Sigmoid colon (tissue), 4 donors: Measurements from ENCODE around the gene GRIP1.

Source experiments
- EP300 ChIP-seq, 4 donors: sonication (generic); formaldehyde crosslinking; IDR thresholded peaks; one replicate each; pipeline ENCODE4 v1.6.1; 2017; ENCODE audit warnings: antibody characterized with exemption in 4 of 4
- POLR2A ChIP-seq, 2 donors: fragments of 450-650 bp; IDR thresholded peaks; one replicate each; pipeline ENCODE4 v1.6.1; 2016; ENCODE audit warnings: antibody characterized with exemption in 2 of 2, mild to moderate bottlenecking in 2 of 2, moderate library complexity in 2 of 2
- POLR2AphosphoS5 ChIP-seq, 4 donors: sonication (generic); formaldehyde crosslinking; IDR thresholded peaks; one replicate each; pipeline ENCODE4 v1.6.1; 2017; ENCODE audit warnings: antibody characterized with exemption in 4 of 4
- TF ChIP-seq, protein P1 (sequence below), 4 experiments: fragments of 450-650 bp in 3 of 4; fragments of 200-600 bp in 1 of 4; IDR thresholded peaks; one replicate each; pipeline ENCODE4 v1.5.1; 2016 to 2019; ENCODE audit warnings: antibody characterized with exemption in 4 of 4, mild to moderate bottlenecking in 3 of 4, moderate library complexity in 2 of 4

DNA sequence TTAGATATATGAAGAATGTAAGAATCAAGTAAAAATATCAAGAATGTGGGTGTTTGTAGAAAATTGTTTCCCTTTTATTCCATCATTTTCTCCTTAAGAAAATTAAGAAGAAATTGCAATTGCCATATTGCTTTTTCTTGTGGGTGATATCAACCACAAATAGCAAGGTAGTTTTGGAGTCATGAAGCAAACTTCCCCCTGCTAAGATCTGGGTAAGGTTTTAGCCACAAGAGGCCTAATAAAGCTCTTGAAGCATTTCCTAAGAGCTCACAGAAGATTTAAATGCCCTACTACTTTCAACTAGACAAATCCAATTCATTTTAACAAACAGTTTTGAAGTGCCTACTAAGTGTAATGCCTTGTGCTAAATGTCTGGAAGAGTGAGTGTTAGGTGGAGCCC lies 2.6 kb downstream of the GRIP1 start:
- TF ChIP-seq, protein P1, sequence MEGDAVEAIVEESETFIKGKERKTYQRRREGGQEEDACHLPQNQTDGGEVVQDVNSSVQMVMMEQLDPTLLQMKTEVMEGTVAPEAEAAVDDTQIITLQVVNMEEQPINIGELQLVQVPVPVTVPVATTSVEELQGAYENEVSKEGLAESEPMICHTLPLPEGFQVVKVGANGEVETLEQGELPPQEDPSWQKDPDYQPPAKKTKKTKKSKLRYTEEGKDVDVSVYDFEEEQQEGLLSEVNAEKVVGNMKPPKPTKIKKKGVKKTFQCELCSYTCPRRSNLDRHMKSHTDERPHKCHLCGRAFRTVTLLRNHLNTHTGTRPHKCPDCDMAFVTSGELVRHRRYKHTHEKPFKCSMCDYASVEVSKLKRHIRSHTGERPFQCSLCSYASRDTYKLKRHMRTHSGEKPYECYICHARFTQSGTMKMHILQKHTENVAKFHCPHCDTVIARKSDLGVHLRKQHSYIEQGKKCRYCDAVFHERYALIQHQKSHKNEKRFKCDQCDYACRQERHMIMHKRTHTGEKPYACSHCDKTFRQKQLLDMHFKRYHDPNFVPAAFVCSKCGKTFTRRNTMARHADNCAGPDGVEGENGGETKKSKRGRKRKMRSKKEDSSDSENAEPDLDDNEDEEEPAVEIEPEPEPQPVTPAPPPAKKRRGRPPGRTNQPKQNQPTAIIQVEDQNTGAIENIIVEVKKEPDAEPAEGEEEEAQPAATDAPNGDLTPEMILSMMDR (IDR thresholded peaks at IDR 0.05) = no peak
- TF ChIP-seq POLR2A (IDR thresholded peaks at IDR 0.05) = no peak
- TF ChIP-seq POLR2AphosphoS5 (IDR thresholded peaks at IDR 0.05) = no peak
- no peak for TF ChIP-seq EP300 (IDR thresholded peaks at IDR 0.05)
